K562 (cell line): ENCODE data around the gene BRD7. TPM values are rescaled to one million over a fixed set of nuclear protein-coding genes. Genes with fewer than 3 reads are reported as not detected.

Experiments
- ATAC-seq: fragments of 200-7000 bp; cut with Tn5 transposase; 3 replicates; pipeline ENCODE4 v1.9.1; 2020; ENCODE audit warnings: moderate library complexity
- BruUV-seq: library from RNA; stranded (reverse); fragments of 400-500 nt; replicated peaks from 2 replicates; lab custom pipeline; 2021; lab: Mats Ljungman, UMichigan
- CTCF ChIA-PET: fragments of 300-600 bp; formaldehyde crosslinking; extraction: SDS; loops from one replicate; lab custom pipeline; 2021; ENCODE audit warnings: low intra/inter-chr PET ratio; lab: Yijun Ruan, JAX
- POLR2A ChIA-PET: fragments of 300-600, 350-650 bp; sonication (Branson Sonifier 250); formaldehyde crosslinking; extraction: SDS; loops from one replicate; lab custom pipeline; 2021; ENCODE audit warnings: antibody characterized with exemption, inconsistent platforms; lab: Yijun Ruan, JAX
- DNase-seq, 4 experiments: peaks; one replicate each; pipeline versions ENCODE4 v3.0.0 to v3.0.0-alpha.2; 2011 to 2018; ENCODE audit warnings: low spot score in 3 of 4, mixed read lengths in 3 of 4; ENCODE audit errors: extremely low read depth in 1 of 4
- FAIRE-seq: peaks from 2 replicates; lab custom pipeline; 2011; peaks lifted over from hg19 to GRCh38; lab: Jason Lieb, UNC
- H2AFZ ChIP-seq: 2 replicates; pipeline ENCODE4 v1.6.0; 2011; ENCODE audit warnings: low read depth, low read length, control low read depth, inconsistent platforms
- H3K27ac ChIP-seq: fragments of 200-600 bp; 3 replicates; pipeline ENCODE4 v1.8.0; 2011; ENCODE audit warnings: low read depth, mild to moderate bottlenecking, control low read depth, inconsistent platforms, low read length, moderate library complexity, mixed read lengths; ENCODE audit errors: extremely low read depth
- H3K27me3 ChIP-seq, 2 experiments: fragments of 300-600 bp in 1 of 2; 2 replicates in 1 of 2; 3 replicates in 1 of 2; pipeline versions ENCODE4 v1.6.0 to v1.8.0; 2011; ENCODE audit warnings: inconsistent platforms in 2 of 2, low read length in 2 of 2, mild to moderate bottlenecking in 1 of 2, mixed read lengths in 1 of 2, moderate library complexity in 1 of 2; ENCODE audit not compliant: control insufficient read depth in 2 of 2, insufficient read depth in 2 of 2
- H3K36me3 ChIP-seq: fragments of 300-600 bp; 3 replicates; pipeline ENCODE4 v1.8.0; 2011; ENCODE audit warnings: mild to moderate bottlenecking, low read length, inconsistent platforms; ENCODE audit not compliant: control insufficient read depth, insufficient read depth
- H3K4me1 ChIP-seq, 2 experiments: fragments of 200-600 bp in 1 of 2; replicated peaks in 1 of 2; 2 replicates in 1 of 2; 3 replicates in 1 of 2; pipeline versions ENCODE4 v1.5.1 to v1.8.0; 2011; ENCODE audit warnings: inconsistent platforms in 2 of 2, low read length in 2 of 2, mild to moderate bottlenecking in 1 of 2, mixed read lengths in 1 of 2, moderate library complexity in 1 of 2; ENCODE audit not compliant: control insufficient read depth in 2 of 2, insufficient read depth in 2 of 2
- H3K4me2 ChIP-seq: 2 replicates; pipeline ENCODE4 v1.6.1; 2011; ENCODE audit warnings: low read length, control low read depth, inconsistent platforms, mixed read lengths; ENCODE audit not compliant: insufficient read depth
- H3K4me3 ChIP-seq: fragments of 200-600 bp; sonication (generic), shearing (Covaris generic); 2 replicates; pipeline ENCODE4 v1.5.1; 2016; ENCODE audit warnings: control low read depth, inconsistent platforms
- H3K79me2 ChIP-seq: fragments of 200-600 bp; 3 replicates; pipeline ENCODE4 v1.8.0; 2011; ENCODE audit warnings: low read length, inconsistent platforms; ENCODE audit not compliant: control insufficient read depth, insufficient read depth
- H3K9ac ChIP-seq, 2 experiments: 2 replicates each; pipeline versions ENCODE4 v1.6.0 to v1.6.1; 2011; ENCODE audit warnings: low read depth in 2 of 2, low read length in 2 of 2, control low read depth in 1 of 2, inconsistent platforms in 1 of 2, mild to moderate bottlenecking in 1 of 2, mixed read lengths in 1 of 2; ENCODE audit not compliant: insufficient read depth in 1 of 2
- H3K9me1 ChIP-seq: one replicate; pipeline ENCODE4 v1.6.0; 2011; ENCODE audit warnings: inconsistent platforms, mild to moderate bottlenecking, low read length, moderate library complexity; ENCODE audit not compliant: control insufficient read depth, insufficient read depth
- H3K9me3 ChIP-seq: replicated peaks from 2 replicates; pipeline ENCODE4 v1.5.1; 2011; ENCODE audit warnings: low read depth, low read length, inconsistent platforms; ENCODE audit not compliant: control insufficient read depth, insufficient read depth
- H4K20me1 ChIP-seq: replicated peaks from 2 replicates; pipeline ENCODE4 v1.6.1; 2011; ENCODE audit warnings: low read length, inconsistent platforms, mixed read lengths; ENCODE audit not compliant: control insufficient read depth, insufficient read depth
- CEBPG ChIP-seq, 3 experiments: fragments of 200-800 bp in 1 of 3; sonication (Bioruptor generic) in 1 of 3; sonication (generic) in 1 of 3; formaldehyde crosslinking in 1 of 3; IDR thresholded peaks in 2 of 3; conservative IDR thresholded peaks in 1 of 3; 2 replicates each; pipeline versions ENCODE4 v1.6.1 to v1.8.0; 2016 to 2022; ENCODE audit warnings: missing compliant biosample characterization in 2 of 3, missing genetic modification characterization in 2 of 3, mild to moderate bottlenecking in 1 of 3, missing genetic modification reagents in 1 of 3
- CREB1 ChIP-seq, 2 experiments: sonication (generic) in 1 of 2; formaldehyde crosslinking in 1 of 2; IDR thresholded peaks; 2 replicates each; pipeline versions ENCODE4 v1.6.1 to v1.8.0; 2012 to 2022; ENCODE audit warnings: inconsistent platforms in 1 of 2, mild to moderate bottlenecking in 1 of 2, missing genetic modification reagents in 1 of 2, moderate library complexity in 1 of 2
- LCOR ChIP-seq: sonication (generic); formaldehyde crosslinking; IDR thresholded peaks from 2 replicates; pipeline ENCODE4 v1.8.0; 2022; ENCODE audit warnings: mild to moderate bottlenecking, missing genetic modification reagents
- MECOM ChIP-seq: fragments of 250-450 bp; sonication (Bioruptor Pico); IDR thresholded peaks from 2 replicates; pipeline ENCODE4 v1.8.0; 2022; ENCODE audit warnings: inconsistent platforms
- NFATC3 ChIP-seq: fragments of 450-650 bp; IDR thresholded peaks from 2 replicates; pipeline ENCODE4 v1.6.1; 2017; ENCODE audit warnings: mild to moderate bottlenecking
- PHF8 ChIP-seq: fragments of 200-600 bp; sonication (generic); IDR thresholded peaks from 2 replicates; pipeline ENCODE4 v1.6.1; 2012; ENCODE audit warnings: mixed run types, mild to moderate bottlenecking, inconsistent platforms, low read length, moderate library complexity, borderline replicate concordance
- PHTF2 ChIP-seq: fragments of 250-450 bp; sonication (Bioruptor Pico); IDR thresholded peaks from 2 replicates; pipeline ENCODE4 v1.5.0; 2021; ENCODE audit warnings: mild to moderate bottlenecking
- POLR2H ChIP-seq: IDR thresholded peaks from 2 replicates; pipeline ENCODE4 v1.6.1; 2016; ENCODE audit warnings: missing genetic modification characterization, low read depth, mild to moderate bottlenecking, control low read depth, missing compliant biosample characterization, moderate library complexity
- SMAD4 ChIP-seq: fragments of 250-450 bp; sonication (Bioruptor Pico); conservative IDR thresholded peaks from 2 replicates; pipeline ENCODE4 v1.8.0; 2021; ENCODE audit warnings: inconsistent platforms, mild to moderate bottlenecking, moderate library complexity
- TAF15 ChIP-seq: fragments of 200-400 bp; formaldehyde crosslinking; IDR thresholded peaks from 2 replicates; pipeline ENCODE4 v1.6.1; 2017; ENCODE audit warnings: mild to moderate bottlenecking, low read depth, low read length, moderate library complexity
- ZC3H11A ChIP-seq: IDR thresholded peaks from 2 replicates; pipeline ENCODE4 v1.6.1; 2012; ENCODE audit warnings: low read depth, low read length, improper control_type of control experiment
- ZFX ChIP-seq: sonication (generic); formaldehyde crosslinking; IDR thresholded peaks from 2 replicates; pipeline ENCODE4 v1.8.0; 2022; ENCODE audit warnings: mild to moderate bottlenecking, missing genetic modification reagents, moderate library complexity
- ZNF253 ChIP-seq: fragments of 250-450 bp; sonication (Bioruptor Pico); conservative IDR thresholded peaks from 2 replicates; pipeline ENCODE4 v1.6.1; 2021; ENCODE audit warnings: mild to moderate bottlenecking
- WGBS: fragments of 100-300 bp; shearing (Covaris generic); methylation state at CpG from one replicate; pipeline ENCODE4 v1.1.6; 2016; ENCODE audit warnings: low coverage, mixed read lengths; ENCODE audit not compliant: insufficient coverage; ENCODE audit errors: missing lambda C conversion rate; 5-methylcytosine and 5-hydroxymethylcytosine counted together
- in situ Hi-C: fragments of 300-500 bp; cut with MboI; formaldehyde crosslinking; loops from 4 replicates; pipeline ENCODE4 v1.15.0; 2018; ENCODE audit warnings: inconsistent platforms, mixed read lengths
- intact Hi-C: fragments of 100-400 bp; cut with micrococcal nuclease; formaldehyde crosslinking; loops from 2 replicates; pipeline ENCODE4 v1.14.2; 2022
- polyA plus RNA-seq, 8 experiments: library from polyadenylated mRNA; depleted of rRNA in 4 of 8; stranded (reverse) in 5 of 8; unstranded in 3 of 8; fragments of >200 nt; fragmentation: Nextera tagmentation in 2 of 8; fragmentation: Illumina TruSeq in 1 of 8; extraction: Ambion mirVana in 2 of 8; extraction: Trizol in 1 of 8; gene quantifications; 2 replicates each; pipeline versions ENCODE4 v1.2.1 to v1.2.3, GENCODE V29; 2011 to 2014; ENCODE audit warnings: inconsistent platforms in 1 of 8, missing spikeins in 1 of 8
- total RNA-seq, 7 experiments: library from RNA; depleted of rRNA in 6 of 7; stranded (reverse); fragments of >200 nt in 6 of 7; fragmentation: Illumina TruSeq in 2 of 7; extraction: Trizol in 2 of 7; gene quantifications; 2 replicates each; pipeline versions ENCODE4 v1.2.1 to v1.2.3, GENCODE V29; 2011 to 2021; ENCODE audit warnings: low replicate concordance in 1 of 7
- TF ChIP-seq, protein P1 (sequence below): fragments of 450-650 bp; IDR thresholded peaks from 2 replicates; pipeline ENCODE4 v1.6.1; 2017; ENCODE audit warnings: antibody characterized with exemption, mild to moderate bottlenecking
- TF ChIP-seq, protein P2 (sequence below): fragments of 250-450 bp; sonication (Bioruptor Pico); IDR thresholded peaks from 2 replicates; pipeline ENCODE4 v1.8.0; 2021; ENCODE audit warnings: mild to moderate bottlenecking, moderate library complexity

The BRD7 gene
- total and polyA plus RNA-seq, 9 of the 15 experiments (the other 6 are each of a cell fraction or from before 2014, with no cell fraction given), result 20.6 to 101 (median 68.7) TPM

DNA sequence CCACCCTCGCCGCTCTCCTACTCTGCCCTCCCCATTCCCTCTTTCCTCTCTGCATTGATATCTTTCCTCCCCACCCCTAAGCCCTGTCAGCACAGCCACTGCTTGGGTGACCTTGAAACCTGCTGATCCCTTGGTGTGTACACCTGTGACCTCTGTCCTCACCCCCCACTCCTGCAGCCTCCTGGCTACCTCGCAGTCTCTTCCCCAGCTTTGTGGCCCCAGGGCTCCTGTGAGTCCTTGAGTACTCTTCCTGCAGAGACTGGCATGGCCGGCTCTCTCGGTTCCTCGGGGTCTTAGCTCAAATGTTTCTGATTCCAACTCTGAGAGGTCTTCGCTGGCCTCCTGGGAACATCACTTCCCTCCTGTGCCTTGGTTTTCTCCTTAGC lies 70.7 kb downstream of the BRD7 start:
- H3K9ac ChIP-seq, result no peak overlapping the region
- intact Hi-C loops (no loop called here), in situ Hi-C loops (no loop called here)
- FAIRE-seq, result no peak
- BruUV-seq, result no TSS peak
- WGBS, result 89% methylated on average over 5 of the region's 7 CpGs
- H3K27me3 ChIP-seq, result no peaks in the 10 kb centered on the region
- H4K20me1 ChIP-seq, result peaks cover 6% of the 10 kb centered on the region; the same call in 1 of the 2 replicates
- no peak overlapping the region for H3K4me3 ChIP-seq
- H3K4me2 ChIP-seq, result no peak overlapping the region
- no peaks in the 10 kb centered on the region for H3K9me1 ChIP-seq
- H3K79me2 ChIP-seq, result no peaks in the 10 kb centered on the region
- H2AFZ ChIP-seq, result no peak overlapping the region
- ChIA-PET POLR2A (no interaction called here), CTCF (no interaction called here)
- no peaks in the 10 kb centered on the region for H3K9me3 ChIP-seq
- peaks cover 91% of the 10 kb centered on the region; the same call in 2 of the 3 replicates for H3K36me3 ChIP-seq
- peaks cover 0 to 31% of the 10 kb centered on the region in 2 experiments; a peak in 1 of 5 replicates for H3K4me1 ChIP-seq
- no peak overlapping the region for H3K27ac ChIP-seq
- no peak for ATAC-seq
- no peak for DNase-seq
- TF ChIP-seq CREB1 (IDR thresholded peaks at IDR 0.05) (no peak), CREB1 (CRISPR knock-in tag; IDR thresholded peaks at IDR 0.05) (no peak), ZNF253 (CRISPR knock-in tag) (no peak), SMAD4 (no peak), TAF15 (no peak), ZFX (no peak), ZC3H11A (no peak), PHF8 (no peak), CEBPG (CRISPR knock-in tag; IDR thresholded peaks at IDR 0.05) (no peak), CEBPG (tag; conservative IDR thresholded peaks at IDR 0.05 in 1 of 2, IDR thresholded peaks at IDR 0.05 in 1 of 2) (no peak), MECOM (CRISPR knock-in tag) (no peak), NFATC3 (no peak), LCOR (no peak), POLR2H (tag) (no peak), PHTF2 (no peak)
- TF ChIP-seq, protein P1, sequence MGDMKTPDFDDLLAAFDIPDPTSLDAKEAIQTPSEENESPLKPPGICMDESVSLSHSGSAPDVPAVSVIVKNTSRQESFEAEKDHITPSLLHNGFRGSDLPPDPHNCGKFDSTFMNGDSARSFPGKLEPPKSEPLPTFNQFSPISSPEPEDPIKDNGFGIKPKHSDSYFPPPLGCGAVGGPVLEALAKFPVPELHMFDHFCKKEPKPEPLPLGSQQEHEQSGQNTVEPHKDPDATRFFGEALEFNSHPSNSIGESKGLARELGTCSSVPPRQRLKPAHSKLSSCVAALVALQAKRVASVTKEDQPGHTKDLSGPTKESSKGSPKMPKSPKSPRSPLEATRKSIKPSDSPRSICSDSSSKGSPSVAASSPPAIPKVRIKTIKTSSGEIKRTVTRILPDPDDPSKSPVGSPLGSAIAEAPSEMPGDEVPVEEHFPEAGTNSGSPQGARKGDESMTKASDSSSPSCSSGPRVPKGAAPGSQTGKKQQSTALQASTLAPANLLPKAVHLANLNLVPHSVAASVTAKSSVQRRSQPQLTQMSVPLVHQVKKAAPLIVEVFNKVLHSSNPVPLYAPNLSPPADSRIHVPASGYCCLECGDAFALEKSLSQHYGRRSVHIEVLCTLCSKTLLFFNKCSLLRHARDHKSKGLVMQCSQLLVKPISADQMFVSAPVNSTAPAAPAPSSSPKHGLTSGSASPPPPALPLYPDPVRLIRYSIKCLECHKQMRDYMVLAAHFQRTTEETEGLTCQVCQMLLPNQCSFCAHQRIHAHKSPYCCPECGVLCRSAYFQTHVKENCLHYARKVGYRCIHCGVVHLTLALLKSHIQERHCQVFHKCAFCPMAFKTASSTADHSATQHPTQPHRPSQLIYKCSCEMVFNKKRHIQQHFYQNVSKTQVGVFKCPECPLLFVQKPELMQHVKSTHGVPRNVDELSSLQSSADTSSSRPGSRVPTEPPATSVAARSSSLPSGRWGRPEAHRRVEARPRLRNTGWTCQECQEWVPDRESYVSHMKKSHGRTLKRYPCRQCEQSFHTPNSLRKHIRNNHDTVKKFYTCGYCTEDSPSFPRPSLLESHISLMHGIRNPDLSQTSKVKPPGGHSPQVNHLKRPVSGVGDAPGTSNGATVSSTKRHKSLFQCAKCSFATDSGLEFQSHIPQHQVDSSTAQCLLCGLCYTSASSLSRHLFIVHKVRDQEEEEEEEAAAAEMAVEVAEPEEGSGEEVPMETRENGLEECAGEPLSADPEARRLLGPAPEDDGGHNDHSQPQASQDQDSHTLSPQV, result no peak
- TF ChIP-seq, protein P2, sequence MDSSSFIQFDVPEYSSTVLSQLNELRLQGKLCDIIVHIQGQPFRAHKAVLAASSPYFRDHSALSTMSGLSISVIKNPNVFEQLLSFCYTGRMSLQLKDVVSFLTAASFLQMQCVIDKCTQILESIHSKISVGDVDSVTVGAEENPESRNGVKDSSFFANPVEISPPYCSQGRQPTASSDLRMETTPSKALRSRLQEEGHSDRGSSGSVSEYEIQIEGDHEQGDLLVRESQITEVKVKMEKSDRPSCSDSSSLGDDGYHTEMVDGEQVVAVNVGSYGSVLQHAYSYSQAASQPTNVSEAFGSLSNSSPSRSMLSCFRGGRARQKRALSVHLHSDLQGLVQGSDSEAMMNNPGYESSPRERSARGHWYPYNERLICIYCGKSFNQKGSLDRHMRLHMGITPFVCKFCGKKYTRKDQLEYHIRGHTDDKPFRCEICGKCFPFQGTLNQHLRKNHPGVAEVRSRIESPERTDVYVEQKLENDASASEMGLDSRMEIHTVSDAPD (CRISPR knock-in tag), result no peak
